Activated T-cell treated with anti-CD3 and anti-CD28 coated beads for 24 hours (primary cell): ENCODE results near the gene TMC8.
"Not testable (repeated sequence)": the region's sequence is repeated elsewhere in the genome, so short reads cannot be mapped to it uniquely, and the experiment has no call there.

ENCODE experiments used
- DNase-seq: peaks from one replicate; pipeline ENCODE4 v3.0.0-alpha.2; 2020; ENCODE audit warnings: low read depth

Gene TMC8, protein sequence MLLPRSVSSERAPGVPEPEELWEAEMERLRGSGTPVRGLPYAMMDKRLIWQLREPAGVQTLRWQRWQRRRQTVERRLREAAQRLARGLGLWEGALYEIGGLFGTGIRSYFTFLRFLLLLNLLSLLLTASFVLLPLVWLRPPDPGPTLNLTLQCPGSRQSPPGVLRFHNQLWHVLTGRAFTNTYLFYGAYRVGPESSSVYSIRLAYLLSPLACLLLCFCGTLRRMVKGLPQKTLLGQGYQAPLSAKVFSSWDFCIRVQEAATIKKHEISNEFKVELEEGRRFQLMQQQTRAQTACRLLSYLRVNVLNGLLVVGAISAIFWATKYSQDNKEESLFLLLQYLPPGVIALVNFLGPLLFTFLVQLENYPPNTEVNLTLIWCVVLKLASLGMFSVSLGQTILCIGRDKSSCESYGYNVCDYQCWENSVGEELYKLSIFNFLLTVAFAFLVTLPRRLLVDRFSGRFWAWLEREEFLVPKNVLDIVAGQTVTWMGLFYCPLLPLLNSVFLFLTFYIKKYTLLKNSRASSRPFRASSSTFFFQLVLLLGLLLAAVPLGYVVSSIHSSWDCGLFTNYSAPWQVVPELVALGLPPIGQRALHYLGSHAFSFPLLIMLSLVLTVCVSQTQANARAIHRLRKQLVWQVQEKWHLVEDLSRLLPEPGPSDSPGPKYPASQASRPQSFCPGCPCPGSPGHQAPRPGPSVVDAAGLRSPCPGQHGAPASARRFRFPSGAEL

DNA sequence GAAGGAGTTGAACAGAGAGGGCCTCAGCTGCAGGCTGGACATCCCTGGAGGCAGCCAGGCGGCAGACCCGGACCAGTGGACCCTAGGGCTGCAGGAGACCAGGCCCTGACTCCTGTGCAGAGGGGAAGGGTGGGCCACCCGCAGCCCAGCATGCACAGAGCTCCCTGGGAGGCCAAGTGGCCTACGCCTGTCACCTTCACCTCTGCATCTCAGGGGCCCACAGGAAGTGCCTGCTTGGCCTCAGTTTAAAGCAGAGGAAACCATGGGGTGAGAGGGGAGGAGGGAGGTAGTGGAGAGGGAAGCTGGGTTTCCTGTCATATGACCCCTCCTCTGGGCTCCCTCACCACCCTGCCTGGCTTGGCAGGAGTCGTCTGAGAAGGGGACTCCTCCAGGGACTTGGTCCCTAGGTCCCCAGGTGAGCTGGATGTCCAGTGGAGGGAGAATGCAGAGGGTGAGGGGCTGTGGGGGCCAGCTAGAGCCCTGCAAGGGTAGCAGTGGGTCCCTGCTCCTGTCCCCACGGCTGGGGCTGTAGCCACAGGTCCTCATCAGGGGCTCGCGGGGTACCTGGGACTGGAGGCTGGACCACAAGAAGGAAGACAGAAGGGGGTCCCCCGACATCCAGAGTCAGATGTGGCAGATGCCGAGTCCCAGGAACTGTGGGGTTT lies at the start of gene TMC8:
TSS of gene TMC8 (plus strand) at position 335 of the 665 bp plus-strand sequence. CDS start 818 bp downstream, outside the sequence.
- peak; percentile 61 for DNase-seq

DNA sequence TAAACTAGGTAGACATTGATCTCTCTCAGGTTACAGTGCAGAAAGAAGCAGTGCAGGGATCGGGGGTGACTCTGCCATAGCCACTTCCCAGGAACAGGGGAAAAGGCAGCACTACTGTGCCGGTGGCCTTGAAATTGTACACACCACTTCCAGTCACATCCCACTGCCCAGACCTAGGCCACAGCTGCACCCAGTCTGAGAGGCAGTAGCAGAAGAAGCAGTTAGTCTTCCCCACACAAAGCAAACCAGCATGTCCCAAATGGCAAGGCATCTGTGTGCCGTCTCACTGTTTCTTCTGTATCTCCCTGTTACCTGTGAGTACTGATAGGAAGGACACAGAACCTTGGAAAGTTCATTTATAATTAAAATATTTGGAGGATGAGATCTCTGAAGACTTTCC lies 49.0 kb upstream of the TMC8 start:
- DNase-seq = no peak

DNA sequence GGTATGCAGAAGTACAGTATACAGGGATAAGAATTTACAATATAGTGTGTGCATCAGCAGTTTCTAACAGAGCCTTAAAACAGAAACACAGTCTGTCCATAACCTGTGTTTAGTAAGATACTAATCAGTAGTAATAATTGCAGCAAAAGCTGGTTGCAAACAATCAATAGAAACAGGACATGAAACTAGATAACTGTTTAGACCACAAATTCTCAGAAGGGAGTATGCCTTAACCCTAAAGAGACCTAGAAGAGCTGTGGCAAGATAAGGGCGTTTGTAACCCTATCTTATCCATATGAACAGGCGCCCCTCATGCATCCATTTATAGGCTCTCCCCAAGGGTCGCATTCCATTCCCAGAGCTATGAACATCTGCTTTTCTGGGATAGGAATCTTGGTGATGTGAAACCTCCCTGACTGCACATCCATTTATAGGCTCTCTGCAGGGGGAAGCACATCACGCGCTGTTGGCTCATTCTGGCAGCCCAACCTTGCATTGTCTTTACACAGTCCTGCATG lies 48.2 kb upstream of the TMC8 start:
- DNase-seq = not testable (repeated sequence)

DNA sequence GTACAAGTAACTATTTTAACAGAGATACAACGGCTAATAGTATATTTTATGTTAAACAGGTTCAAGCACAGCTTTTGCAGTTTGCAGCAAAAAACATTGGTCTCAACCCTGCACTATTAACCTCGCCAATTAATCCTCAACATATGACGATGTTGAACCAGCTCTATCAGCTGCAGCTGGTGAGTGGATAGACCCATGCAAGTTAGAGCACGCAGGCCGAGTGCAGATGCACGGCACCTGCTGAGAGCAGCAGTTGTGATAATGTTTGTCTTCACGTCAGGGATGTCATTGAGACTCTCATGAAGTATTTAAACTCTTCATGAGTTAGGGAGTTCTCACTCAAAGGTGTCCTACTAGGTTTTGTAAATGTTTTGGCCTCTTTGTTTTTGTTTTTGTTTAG lies 47.6 kb upstream of the TMC8 start:
- DNase-seq = no peak

DNA sequence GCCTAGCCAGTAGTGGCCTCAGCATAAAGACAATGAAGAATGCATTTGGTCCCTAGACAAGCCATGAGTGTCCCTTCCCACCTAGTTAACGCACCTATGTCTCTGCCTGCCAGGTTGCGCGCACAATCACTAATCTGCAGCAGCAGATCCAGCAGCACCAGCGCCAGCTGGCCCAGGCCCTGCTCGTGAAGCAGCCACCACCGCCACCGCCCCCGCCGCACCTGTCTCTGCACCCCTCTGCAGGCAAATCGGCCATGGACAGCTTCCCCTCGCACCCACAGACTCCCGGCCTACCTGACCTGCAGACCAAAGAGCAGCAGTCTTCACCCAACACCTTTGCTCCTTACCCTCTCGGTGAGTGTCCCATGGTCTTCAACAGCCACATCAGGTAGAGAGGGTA lies 43.8 kb upstream of the TMC8 start:
- no peak for DNase-seq

DNA sequence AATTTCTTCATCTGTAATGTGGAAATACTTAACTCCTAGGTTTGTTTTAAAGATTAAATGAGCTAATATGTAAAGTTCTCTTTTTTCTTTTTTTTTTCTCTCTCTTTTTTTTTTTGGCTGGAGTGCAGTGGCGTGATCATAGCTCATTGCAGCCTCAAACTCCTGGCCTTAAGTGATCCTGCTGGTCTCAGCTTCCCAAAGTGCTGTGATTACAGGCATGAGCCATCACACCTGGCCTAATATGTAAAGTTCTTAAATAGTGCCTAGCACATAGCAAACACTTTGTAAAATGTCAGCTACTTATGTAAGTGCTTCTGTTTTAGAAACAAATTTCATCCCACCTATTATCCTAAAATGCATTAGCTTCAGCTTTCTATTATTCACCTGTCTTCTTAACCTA lies 42.0 kb upstream of the TMC8 start:
- no peak for DNase-seq

DNA sequence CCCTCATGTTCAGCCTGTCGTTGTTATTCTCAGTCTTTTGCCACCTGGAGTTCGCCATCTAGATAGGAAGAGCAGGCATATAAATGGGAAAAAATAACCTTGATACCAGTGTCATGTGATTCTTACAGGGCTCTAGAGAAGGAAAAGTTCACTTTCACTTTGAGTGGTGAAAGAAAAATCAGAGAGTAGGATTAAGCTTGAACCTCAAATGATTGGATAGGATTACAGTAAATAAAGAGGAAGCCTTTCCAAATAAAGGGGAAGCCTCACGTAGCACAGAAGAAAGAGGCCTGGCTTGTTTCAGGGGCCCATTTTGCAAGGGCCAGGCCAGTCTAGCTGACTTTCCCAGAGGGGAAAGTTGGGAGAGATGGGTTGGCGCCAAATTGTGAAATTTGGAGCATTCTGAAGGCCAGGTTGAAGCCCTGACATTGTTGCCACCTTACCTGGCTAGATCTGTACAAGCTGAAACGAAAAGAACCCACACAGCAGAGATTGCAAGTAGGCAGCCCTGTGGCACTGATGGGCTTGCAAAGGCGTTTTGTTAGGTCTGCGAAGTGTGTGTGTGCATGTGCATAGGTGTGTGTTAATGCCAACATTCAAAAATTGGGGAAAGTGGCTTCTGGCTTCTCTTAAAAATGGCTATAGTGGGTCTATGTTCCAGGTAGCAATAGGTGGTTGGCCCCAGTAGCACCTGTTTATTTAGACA lies 40.8 kb upstream of the TMC8 start:
- no peak for DNase-seq

DNA sequence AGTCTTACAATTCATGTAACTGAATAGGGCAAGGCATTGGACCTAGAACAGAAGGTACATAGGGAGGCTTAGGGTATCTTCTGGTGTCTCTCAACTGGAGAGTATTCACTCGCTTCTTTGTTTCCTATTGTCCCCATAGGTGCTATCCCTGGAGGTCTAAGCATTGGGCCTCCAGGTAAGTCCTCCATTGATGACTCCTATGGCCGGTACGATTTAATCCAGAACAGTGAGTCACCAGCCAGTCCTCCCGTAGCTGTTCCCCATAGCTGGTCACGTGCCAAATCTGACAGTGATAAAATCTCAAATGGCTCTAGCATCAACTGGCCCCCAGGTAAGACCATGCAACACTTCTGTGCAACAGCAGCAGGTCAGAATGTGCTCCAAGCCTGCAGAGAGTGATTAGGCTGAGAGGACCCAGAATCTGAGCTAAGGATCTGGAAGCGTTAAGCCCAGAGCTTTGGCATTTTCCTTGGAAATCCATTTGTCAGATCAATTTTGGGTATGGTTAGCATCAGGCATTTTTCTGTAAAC lies 37.7 kb upstream of the TMC8 start:
- DNase-seq = no peak

DNA sequence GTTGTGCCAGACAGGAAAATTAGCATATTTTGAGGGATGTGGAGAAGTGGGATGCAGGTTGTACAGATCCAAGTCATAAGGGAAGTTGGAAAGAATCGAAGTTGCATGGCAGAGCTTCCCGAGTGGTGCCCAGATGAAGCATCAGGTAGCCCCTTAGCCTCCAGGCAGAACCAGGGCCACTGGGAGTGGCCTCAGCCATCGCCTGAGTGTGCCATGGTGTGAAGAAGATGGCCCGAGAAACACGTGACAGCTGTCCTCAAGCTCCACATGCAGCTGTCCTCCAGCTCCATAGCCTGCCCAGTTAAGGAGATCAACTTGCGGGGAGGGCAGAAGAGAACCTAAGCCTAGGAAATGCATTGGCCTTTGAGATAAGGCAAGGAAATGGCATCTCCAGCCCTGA lies 35.5 kb upstream of the TMC8 start:
- no peak for DNase-seq

DNA sequence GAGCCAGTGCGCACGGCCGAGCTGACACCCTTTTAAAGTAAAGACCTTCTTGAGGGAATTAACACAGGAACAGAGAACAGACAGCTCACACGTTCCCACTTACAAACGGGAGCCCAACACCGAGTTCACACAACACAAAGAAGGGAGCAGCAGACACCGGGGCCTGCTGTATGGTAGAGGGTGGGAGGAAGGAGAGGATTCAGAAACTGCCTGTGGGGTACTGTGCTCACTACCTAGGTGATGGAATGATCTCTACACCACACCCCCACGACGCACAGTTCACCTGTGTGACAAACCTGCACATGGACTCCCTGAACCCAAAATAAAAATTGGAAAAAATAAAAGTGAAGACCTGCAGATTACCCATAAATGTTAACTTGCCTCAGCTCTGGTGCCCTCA lies 34.5 kb upstream of the TMC8 start:
- no peak for DNase-seq

DNA sequence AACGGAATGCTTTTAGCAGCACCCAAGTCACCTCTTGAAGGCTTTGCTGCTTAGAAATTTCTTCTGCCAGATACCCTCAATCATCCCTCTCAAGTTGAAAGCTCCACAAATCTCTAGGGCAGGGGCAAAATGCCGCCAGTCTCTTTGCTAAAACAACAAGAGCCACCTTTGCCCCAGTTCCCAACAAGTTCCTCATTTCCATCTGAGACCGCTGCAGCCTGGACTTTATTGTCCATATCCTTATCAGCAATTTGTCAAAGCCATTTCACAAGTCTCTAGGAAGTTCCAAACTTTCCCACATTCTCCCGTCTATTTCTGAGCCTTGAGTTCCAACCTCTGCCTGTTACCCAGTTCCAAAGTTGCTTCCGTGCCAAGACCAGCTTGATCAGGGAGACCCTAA lies 29.5 kb upstream of the TMC8 start:
- no peak for DNase-seq

DNA sequence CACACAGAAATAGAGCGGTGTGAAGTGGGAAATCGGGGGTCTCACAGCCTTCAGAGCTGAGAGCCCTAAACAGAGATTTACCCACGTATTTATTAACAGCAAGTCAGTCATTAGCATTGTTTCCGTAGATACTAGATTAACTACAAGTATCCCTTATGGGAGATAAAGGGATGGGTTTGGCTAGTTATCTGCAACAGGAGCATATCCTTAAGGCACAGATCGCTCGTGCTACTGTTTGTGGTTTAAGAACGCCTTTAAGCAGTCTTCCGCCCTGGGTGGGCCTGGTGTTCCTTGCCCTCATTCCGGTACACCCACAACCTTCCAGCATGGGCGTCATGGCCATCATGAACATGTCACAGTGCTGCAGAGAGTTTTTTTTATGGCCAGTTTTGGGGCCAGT lies 29.0 kb upstream of the TMC8 start:
- no peak for DNase-seq

DNA sequence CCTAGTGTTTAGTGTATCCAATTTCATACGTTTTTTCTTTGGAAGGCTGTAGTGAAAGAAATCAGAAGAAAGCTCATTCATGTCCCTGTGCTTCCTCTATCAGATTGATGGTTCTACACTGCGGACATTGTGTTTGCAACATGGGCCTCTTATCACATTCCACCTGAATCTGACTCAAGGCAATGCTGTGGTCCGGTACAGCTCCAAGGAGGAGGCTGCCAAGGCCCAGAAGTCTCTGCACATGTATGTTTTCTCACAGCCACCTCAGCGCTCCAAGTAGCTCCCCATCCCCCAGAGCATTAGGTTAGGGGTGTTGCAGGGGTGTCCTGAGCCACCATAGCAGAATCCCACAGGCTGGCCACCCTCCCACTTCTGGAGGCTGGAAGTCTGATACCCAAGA lies 27.3 kb upstream of the TMC8 start:
- DNase-seq = no peak

DNA sequence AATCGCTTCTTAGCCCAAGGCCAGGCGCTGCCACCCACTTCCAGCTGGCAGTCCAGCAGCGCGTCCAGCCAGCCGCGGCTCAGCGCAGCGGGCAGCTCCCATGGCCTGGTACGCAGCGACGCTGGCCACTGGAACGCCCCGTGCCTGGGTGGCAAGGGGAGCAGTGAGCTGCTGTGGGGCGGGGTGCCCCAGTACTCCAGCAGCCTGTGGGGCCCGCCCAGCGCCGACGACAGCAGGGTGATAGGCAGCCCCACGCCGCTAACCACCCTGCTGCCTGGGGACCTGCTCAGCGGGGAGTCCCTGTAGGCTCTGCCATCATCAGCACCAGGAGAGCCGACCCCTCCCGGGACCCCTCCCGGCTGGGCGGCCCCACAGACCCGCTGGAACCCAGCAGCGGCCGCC lies 26.0 kb upstream of the TMC8 start:
- no peak for DNase-seq

DNA sequence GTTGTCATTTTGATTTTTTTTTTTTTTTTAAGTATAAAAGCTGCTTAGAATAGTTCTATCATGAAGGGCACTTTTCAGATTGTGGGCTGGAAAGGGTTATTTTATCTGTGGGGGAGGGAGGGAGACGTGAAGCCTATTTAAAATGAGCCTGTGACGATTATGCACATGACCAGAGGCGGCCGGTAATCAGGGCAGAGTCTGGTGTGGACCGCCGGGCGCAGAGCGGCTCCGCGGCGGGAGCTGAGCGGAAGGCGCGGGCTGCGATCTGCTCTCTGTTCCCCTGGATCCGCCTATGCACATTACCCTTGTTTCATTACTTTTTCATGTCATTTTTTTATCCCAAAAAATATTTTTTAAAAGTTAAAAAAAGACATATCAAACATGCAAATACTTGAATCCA lies 25.5 kb upstream of the TMC8 start:
- DNase-seq = no peak

DNA sequence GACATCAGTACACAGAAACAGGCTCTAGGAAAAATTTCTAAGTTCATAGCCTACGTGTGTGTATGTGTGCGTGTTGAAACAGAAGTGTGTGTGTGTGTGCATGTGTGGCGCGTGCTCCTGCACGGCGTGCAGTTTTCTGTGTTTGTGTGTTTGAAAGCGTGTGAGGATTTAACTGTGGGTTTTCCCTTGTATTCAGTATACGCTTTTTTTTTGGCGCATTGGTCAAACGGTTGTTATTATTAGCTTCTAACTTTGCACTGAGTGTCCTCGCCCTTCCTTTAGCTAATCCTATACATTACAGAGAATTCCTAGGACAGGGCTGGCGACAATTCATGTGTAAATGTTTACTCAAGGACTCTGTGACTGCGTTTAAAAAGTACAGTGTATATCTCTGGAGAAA lies 25.0 kb upstream of the TMC8 start:
- no peak for DNase-seq

DNA sequence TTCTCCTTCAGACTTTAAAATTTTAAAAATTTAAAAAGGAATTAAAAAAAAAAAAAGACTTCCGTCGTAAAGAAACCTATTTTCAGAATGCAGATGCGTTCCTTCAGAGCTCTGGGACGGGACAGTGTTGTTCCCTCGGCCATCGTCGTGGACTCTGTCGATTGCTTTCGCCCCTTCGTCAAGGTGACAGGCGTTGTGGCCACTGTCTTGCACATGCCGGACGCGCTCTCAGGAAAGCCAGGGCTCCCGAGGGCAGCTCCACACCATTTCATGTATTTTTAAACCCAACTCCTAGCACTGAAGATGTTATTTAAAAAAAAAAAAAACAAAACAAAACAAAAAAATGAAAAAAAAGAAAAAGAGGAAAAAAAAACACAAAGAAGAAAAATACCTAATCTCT lies 24.4 kb upstream of the TMC8 start:
- DNase-seq = no peak

DNA sequence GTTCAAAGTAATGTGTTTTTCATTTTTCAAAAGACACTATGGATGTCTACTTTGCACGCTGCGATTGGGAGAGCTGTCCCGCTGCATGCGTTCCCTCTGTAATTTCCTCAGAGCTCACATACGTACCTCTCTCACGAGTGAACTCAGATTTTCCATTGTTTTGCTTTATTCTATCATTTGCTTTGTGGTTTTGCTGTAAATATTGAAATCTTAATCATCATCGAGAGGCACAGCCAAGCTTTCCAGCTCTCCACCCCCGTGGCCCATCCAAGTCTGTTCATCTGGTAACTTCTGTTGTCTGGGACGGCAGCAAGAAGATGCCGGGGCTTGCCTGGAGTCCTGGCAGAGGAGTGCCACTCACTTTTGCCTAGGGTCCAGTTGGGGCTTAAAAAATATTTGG lies 23.1 kb upstream of the TMC8 start:
- DNase-seq = no peak

DNA sequence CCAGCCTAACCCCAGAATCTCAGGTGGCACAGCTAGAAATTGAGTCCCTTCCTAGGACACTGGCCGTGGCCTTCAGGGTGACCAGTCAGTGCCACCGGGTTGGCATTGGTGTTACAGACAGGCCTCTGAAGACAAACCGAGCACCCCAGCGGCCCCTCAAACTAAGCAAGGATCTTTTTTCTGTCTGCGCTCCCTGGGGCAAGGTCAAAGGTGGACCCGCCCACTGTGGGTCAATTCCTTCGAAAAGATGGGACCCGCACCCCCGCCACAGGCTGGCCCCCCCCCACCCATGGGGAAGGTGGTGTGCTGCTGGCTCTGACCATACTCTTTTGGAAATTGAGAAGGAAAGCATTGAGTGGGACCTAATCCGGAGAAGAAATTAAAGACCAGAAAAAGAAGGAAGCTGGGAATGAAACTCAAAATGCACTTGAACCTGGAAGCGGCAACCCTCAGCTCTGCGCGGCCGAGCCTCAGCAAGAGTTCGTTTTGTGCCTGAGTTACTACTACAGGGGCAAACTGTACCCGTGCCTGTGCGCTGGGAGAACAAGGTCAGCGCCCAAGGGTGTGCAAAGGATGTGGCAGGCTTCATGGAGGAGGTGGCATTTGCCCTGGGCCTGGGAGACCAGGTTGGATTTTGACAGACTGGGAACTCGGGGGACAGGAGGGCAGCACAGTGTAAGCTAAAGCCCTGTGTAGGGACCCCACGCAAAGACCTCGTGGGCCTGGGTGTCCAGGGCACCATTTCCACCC lies 22.4 kb upstream of the TMC8 start:
- DNase-seq = no peak

DNA sequence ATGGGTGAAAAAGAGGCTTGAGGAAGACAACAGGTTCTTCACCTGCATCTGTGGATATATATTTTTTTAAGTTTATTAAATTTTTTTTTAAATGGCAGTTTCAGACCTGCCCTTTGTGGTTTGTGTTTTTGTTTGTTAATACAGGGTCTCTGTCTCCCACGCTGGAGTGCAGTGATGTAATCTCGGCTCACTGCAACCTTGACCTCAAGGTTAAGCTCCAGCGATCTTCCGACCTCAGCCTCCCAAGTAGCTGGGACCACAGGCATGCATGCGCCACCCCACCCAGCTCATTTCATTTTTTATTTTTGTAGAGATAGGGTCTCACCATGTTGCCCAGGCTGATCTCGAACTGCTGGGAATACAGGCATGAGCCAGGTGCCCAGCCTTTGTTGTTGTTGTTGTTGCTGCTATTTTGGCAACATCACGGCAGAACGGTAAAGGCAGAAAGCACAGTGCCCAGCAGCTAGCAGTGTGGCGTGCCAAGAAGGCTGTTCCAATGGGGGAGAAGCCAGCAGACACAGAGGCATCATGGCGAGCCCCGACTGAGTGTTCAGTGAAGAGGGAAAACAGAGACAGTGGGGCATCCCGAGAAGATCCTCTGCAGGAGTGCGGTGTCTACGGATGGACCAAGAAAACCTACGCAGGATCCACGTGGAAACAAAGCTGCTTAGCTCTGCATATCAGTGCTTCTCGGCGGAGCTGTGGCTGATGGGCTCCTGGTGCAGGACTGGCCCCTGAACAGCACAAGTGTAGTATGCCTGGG lies 21.7 kb upstream of the TMC8 start:
- no peak for DNase-seq

DNA sequence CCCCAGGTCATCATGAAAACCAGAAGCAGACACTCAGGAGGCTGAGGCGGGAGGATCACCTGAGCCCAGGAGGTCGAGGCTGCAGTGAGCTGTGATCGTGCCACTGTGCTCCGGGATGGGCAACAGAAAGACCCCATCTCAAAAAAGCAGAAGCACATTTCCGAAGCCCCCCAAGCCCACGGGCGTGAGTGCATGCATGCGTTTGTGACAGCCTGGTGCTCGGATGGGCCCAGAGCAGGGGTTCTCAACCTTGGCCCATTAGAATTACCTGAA lies 21.1 kb upstream of the TMC8 start:
- DNase-seq = no peak
